ENCODE data around the gene CNIH3.

Gene CNIH3

DNA sequence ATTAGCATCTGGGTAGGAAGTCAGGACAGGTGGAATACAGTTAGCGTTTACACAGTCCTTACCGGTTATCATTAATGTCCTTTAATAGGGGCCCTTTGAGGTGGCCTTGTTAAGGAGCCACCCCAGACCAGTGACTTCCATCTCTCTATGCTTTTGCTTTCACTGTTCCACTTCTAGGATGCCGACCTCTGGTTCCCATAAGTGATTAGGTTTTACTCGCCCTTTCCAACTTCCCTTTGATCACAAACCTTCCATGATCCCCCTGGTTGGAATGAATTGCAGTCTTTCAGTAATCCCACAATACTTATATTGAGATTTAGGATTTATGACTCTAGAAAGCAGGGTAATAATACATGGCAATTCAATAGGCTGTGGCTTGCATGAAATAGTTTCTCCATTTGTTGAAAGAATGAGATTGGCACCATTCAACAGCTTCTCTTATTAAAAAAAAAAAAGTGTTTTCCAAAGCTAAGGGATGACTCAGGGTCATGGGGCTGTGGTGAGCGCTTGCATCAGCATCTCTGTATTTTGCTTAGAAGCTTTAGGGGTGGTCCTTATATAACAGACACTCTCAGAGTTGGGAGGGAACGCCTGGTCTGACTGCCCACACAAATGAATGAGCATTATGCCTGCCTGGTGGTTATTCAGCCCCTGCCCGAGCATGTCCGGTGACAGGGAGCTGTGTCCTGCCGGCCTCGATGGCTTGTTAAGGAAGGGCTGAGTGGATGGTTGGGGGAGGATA lies 110.5 kb downstream of the CNIH3 start:
- ATAC-seq, result no peak

DNA sequence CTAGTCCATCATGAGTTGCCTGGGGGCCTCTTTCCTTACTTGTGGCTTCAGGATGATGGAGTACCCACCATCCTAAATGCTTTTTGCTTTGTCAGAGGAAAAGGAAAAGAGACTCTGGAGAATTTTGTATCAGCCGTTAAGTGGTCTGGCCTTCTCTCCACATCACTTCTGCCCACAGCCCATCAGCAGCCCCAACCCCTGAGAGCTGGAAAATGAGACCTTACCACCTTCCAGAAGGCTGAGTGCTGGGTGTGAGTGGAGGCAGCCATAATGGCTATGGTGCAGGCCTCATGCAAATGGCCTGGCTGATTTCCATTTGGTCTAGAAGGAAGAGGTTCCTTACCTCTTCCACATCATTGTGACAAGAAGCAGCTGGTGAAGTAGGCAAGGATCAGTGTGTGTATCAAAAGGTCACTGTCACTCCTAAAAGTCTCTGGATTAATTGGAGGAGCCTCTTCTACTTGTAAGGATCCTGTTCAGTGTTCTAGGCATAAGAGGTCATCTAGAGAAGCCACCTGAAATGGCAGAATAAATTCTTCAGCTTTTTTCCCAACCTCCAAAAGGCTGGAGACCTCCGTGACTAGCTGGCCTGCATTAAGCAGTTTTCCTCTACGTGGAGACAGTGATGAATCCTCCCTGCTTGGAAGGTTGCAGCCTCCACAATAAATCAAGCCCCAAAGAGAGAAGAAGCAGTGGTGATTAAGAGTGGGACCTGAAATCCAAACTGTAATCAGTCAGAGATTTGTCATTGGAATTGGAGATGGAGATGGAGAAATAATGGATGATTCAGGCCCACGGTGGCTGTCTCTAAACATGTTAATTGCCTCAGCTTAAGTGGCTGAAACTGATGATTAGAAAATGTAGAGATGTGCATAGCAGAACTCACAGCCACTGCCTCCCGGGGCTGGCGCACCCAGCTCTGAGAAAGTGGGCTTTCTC lies 111.5 kb downstream of the CNIH3 start:
- ATAC-seq, result no peak

GRCh38 chr1:224730540-224730939 lies 114.4 kb downstream of the CNIH3 start:
- ATAC-seq, result no peak

- no peak for ATAC-seq
Measured at GRCh38 chr1:224730965-224731364, 114.8 kb downstream of the CNIH3 start.

- no peak for ATAC-seq
Measured at GRCh38 chr1:224731633-224732032, 115.5 kb downstream of the CNIH3 start.

GRCh38 chr1:224732377-224733026 lies 116.4 kb downstream of the CNIH3 start:
- ATAC-seq, result no peak

DNA sequence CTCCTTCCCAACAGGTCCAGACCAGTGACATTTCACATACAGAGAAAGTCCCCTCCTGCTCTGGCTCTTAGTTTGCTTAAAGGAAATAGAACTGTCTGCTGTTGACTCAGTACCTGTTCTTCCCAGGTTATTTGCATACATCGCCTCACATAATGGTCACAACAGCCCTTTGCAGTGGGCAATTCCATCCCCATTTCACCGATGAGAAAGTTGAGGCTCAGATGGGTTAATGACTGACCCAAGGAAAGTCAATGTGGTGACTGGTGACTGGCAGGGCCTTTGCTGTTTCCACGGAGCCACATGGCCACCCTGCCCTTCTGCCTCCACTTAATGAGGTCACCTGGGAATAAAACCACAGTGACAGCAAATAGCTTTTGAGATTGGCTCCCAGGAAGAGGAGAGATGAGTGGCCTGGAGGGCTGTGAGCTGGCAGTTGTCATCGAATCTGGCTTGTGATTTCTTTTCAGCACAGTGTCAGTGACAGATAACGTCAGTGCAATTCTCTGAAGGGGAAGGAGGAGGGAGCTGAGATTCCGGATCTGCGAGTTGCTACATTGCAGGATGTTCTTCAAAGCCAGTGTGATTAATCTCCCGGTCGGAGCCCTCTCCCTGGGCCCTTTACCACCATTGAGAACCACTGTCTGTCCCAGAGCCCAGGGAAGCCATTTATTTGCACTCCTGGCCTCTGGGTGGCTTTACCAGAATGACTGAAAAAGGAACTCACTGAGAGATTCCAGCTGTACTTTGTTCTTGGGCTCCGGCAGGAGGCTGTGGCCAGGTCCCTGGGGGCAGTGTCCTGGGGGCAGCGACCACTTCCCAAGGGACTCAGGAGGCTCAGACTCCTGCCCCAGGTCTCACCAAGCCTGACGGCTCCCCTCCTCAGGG lies 117.2 kb downstream of the CNIH3 start:
- no peak for ATAC-seq

DNA sequence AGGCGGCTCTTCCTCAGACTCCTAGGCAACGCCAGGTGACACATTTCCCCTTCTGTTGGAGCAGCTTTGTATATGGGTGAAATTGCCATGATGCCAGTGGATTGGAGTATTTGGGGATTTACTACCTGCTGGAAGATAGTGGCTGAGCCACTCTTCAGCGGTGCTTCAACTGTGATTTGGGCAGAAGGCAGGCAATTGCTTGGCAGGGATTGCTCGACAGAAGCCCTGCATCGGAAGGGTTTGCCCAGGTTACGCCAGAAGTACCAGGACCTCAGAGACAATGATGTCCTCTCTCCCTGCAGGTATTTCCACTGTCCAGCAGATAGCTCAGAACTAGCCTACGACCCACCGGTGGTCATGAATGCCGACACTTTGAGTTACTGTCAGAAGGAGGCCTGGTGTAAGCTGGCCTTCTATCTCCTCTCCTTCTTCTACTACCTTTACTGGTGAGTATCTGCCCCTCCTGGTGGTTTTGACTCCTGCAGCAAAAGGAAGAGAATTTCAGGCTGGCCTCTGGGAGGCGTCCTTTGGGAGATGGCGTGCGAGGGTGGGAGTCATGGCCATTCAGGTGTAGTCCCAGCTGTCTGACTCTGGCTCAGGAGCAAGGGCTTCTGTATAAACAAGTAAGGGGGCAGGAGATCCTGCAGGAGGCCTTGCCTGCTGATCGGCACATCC lies 118.3 kb downstream of the CNIH3 start:
- ATAC-seq, result no peak

- ATAC-seq, result no peak
Measured at GRCh38 chr1:224735159-224735558, 119.0 kb downstream of the CNIH3 start.

GRCh38 chr1:224736619-224737352 lies 120.7 kb downstream of the CNIH3 start:
- peak; percentile 36 to 50 for ATAC-seq

DNA sequence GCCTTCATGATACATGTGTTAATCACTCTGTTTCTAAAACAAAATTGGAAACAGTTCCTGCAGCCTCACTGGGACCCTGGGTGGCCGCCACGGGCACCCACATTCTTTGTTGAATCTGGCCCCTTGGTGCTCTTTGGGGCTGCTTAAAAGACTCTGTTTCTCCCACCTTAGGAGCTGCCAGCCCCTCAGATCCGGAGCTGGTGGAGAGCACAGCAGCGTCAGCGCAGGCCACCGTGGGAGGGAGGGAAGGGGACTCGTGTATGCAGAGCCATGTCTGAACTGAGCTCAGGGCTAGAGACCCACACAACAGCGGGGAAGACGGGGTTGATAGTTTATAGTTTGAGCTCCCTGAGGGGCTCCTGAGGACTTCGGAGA lies 121.2 kb downstream of the CNIH3 start:
- ATAC-seq, result no peak

- ATAC-seq, result no peak
Measured at GRCh38 chr1:224739303-224739996, 123.3 kb downstream of the CNIH3 start.

- no peak for ATAC-seq
Measured at GRCh38 chr1:224739997-224740684, 124.0 kb downstream of the CNIH3 start.

DNA sequence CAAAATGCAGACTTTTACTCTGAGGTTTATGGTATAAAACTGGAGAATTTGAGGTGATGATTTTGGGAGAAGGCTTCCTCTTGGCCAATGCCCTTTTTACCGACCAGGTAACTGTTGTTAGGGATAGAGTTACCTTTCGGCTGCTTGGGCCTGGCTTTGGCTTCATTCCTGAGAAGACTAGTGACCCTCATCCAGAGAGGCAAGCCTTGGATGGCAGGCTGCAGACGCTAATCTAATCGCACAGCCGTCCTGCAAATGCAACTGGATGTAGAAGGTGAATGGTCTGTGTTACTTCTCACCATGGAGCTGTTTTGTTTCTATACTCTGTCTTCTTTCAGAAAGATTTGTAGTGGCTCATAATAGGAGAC lies 124.6 kb downstream of the CNIH3 start:
- no peak for ATAC-seq

- no peak for ATAC-seq
Measured at GRCh38 chr1:224742349-224742748, 126.2 kb downstream of the CNIH3 start.

DNA sequence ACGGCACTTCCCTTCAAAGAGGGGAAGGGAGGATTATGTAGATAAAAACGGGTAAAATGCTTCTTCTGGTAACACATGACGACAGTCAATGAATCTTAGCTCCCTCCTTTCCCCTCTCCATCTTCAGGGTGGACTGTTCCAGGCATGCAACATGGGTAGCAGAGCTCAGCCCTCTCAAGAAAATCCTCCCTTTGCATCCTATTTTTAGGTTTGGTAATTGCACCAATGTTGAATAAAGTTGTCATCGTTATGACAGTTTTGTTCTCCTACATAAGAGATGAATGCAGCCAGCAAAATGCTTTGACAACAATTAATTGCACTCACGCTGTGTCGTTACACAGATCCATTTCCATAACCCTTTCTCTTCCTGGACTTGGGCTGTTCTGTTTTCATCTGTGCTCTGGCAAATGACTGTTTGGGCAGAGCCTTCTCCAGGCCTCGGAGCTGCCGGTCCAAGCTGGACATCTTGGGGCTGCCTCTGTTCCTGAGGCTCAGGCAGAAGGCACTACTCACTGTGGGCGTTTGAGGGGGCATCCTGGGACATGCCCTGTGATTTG lies 127.6 kb downstream of the CNIH3 start:
- ATAC-seq, result no peak

DNA sequence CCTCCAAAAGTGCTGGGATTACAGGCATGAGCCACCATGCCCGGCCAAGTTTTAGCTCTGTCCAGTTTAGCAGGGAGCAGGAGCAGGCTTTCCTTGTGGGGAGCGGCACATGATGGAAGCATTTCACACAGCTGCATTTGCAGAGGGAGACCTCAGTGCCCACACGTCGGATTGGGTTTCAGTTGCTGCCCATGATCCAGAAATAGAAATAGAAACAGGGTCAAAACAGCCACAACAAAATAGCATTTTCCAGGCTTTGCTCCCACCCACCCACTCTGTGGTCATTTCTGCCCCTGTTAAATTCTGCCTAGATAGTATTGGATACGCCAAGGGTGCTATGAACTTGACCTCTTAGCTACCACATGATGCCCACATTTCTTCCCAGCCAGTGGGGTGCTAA lies 128.4 kb downstream of the CNIH3 start:
- no peak for ATAC-seq

DNA sequence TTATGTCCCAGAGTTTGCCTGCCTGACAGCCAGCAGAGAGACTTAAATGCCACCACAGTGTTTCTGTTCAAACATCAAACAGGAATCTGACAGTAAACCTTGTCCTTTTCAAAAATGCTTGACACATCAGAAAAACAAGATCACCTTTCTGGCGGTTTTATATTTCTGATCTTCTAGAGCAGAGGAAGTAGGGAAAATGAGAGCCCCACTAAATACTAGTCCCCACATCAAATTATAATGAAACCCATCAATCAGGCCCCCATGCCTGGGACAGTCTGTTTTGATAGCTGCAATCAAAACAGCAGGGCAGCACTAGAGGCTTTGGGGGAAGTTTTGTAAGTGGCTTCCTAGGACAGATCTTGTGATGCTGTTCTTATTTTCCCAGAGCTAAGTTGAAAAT lies 129.3 kb downstream of the CNIH3 start:
- ATAC-seq, result no peak

GRCh38 chr1:224745924-224746323 lies 129.8 kb downstream of the CNIH3 start:
- ATAC-seq, result no peak

- no peak for ATAC-seq
Measured at GRCh38 chr1:224747578-224747977, 131.5 kb downstream of the CNIH3 start.

Data from activated CD4-positive, CD25-positive, alpha-beta regulatory T cell treated with anti-CD3 and anti-CD28 coated beads, Interleukin-2, amount 50 U/mL, for 24 hours (primary cell).